Stimulated activated memory B cell treated with anti-CD40 and anti-IgM and Interleukin-4, amounts not matched to agents 10 μg/mL and 1 μg/mL and 100 μg/mL, for 72 hours (primary cell): ENCODE data around the gene HMBS.
A peak's percentile ranks its signal among the peaks of the same experiment; 100 is the strongest.

Experiments used
- ATAC-seq: fragments of 150-1000 bp; cut with Tn5 transposase; 2 replicates; pipeline ENCODE4 v1.10.0; 2021
- H3K27ac Mint-ChIP-seq: one replicate; pipeline ENCODE4 v1.8.0; 2022; ENCODE audit warnings: mild to moderate bottlenecking, mixed read lengths
- H3K27me3 Mint-ChIP-seq: one replicate; pipeline ENCODE4 v1.8.0; 2022; ENCODE audit warnings: mixed read lengths
- H3K36me3 Mint-ChIP-seq: one replicate; pipeline ENCODE4 v1.8.0; 2022; ENCODE audit warnings: mixed read lengths
- H3K4me1 Mint-ChIP-seq: one replicate; pipeline ENCODE4 v1.8.0; 2022; ENCODE audit warnings: mixed read lengths
- H3K4me3 Mint-ChIP-seq: one replicate; pipeline ENCODE4 v1.8.0; 2022; ENCODE audit warnings: mild to moderate bottlenecking, moderate library complexity, mixed read lengths
- H3K9me3 Mint-ChIP-seq: one replicate; pipeline ENCODE4 v1.8.0; 2022; ENCODE audit warnings: mixed read lengths

Gene HMBS

DNA sequence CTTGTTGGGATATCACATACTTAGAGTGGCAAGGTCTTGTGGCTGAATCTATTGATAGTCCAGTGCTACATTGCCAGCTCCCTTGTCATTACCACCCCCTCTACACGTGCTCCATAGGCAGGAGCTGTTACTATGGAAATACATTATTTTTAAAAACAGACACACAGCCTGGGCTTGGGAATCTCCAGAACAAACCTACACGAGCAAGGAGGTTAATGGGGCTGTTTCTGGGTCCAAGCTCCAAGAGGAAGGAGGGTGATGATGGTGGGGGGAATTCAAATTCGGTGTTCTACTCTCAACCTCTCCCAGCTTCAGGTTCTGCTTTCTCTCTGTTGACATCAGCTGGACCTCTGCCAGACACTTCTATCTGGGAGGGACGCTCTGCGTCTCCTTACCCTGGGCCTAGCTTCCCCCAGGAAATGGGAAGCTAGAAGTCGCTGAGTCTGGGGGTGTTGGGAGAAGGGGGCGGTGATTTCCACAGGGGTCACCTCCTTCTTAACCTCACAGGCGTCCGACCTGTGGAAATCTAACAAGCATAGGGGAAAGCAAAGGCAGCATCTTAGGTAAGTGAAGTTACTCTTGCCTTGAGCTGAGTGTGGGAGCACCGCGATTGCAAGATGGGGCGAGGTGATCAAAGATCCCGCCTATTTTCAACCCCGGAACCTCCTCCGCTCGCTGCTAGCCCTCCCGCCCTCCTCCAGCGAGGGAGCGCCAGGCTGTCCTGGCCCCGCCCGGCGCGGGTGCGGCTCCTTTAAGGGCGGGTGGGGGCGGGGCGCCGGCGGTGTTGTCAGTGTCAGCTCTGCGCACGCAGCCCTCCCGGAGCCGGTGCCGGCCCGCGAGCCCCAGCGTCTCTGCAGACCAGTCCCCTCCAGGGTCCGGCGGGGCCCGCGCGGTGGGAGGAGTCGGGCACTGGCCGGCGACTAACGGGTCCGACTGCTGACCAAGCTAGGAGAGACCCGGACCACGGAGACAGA is 22.2 kb downstream of the HMBS start, which contains the start of gene C2CD2L:
Gene C2CD2L, plus strand, starts transcription at position 781 of the 974 bp plus-strand sequence. CDS start 398 bp downstream, outside the sequence.
- Mint-ChIP-seq H3K9me3 (no peaks in the 10 kb centered on the region), H3K4me3 (peak within 1 kb of the TSS; percentile 88), H3K27me3 (no peaks in the 10 kb centered on the region), H3K36me3 (peaks cover 16% of the 10 kb centered on the region), H3K4me1 (peaks cover 34% of the 10 kb centered on the region), H3K27ac (peak within 1 kb of the TSS; percentile 93)
- ATAC-seq, result peak; percentile 95

GRCh38 chr11:119107538-119108145 is 23.0 kb downstream of the HMBS start:
- peaks cover 34% of the 10 kb centered on the region for H3K4me1 Mint-ChIP-seq
- peak overlapping the region; percentile 88 for H3K4me3 Mint-ChIP-seq
- peak; percentile 60 for ATAC-seq
- peaks cover 19% of the 10 kb centered on the region for H3K36me3 Mint-ChIP-seq
- no peaks in the 10 kb centered on the region for H3K9me3 Mint-ChIP-seq
- H3K27me3 Mint-ChIP-seq, result no peaks in the 10 kb centered on the region
- H3K27ac Mint-ChIP-seq, result no peak overlapping the region

- H3K27ac Mint-ChIP-seq, result peak overlapping the region; percentile 10
- no peaks in the 10 kb centered on the region for H3K9me3 Mint-ChIP-seq
- peaks cover 26% of the 10 kb centered on the region for H3K36me3 Mint-ChIP-seq
- H3K4me3 Mint-ChIP-seq, result peak overlapping the region; percentile 88
- H3K27me3 Mint-ChIP-seq, result no peaks in the 10 kb centered on the region
- peaks cover 34% of the 10 kb centered on the region for H3K4me1 Mint-ChIP-seq
- no peak for ATAC-seq
Observed at GRCh38 chr11:119108146-119108856, 23.6 kb downstream of the HMBS start.

GRCh38 chr11:119108857-119109221 is 24.2 kb downstream of the HMBS start:
- peak overlapping the region; percentile 88 for H3K4me3 Mint-ChIP-seq
- peaks cover 29% of the 10 kb centered on the region for H3K36me3 Mint-ChIP-seq
- ATAC-seq, result no peak
- no peaks in the 10 kb centered on the region for H3K9me3 Mint-ChIP-seq
- H3K4me1 Mint-ChIP-seq, result peaks cover 34% of the 10 kb centered on the region
- H3K27me3 Mint-ChIP-seq, result no peaks in the 10 kb centered on the region
- H3K27ac Mint-ChIP-seq, result peak overlapping the region; percentile 10

DNA sequence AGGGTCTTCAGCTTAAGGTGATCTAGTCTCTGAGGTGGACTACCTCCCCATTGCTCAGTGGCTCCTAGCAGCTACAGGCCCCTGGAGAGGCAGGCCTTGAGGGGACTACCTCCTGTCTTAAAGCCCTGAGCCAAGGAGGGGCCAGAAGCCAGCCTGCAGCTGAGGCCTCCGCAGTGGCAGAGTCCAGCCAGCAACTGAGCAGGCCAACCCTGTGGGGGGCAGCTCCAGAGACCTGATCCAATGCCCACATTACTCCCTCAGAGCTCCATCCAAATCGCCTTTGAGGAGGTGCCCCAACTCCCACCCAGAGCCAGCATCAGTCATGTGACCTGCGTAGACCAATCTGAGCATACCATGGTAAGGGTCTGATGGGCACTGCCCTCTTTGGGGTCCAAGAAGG is 25.2 kb downstream of the HMBS start:
- Mint-ChIP-seq H3K4me3 (no peak overlapping the region), H3K27me3 (no peaks in the 10 kb centered on the region), H3K9me3 (no peaks in the 10 kb centered on the region), H3K36me3 (peaks cover 34% of the 10 kb centered on the region), H3K27ac (no peak overlapping the region), H3K4me1 (peaks cover 34% of the 10 kb centered on the region)
- ATAC-seq, result no peak

DNA sequence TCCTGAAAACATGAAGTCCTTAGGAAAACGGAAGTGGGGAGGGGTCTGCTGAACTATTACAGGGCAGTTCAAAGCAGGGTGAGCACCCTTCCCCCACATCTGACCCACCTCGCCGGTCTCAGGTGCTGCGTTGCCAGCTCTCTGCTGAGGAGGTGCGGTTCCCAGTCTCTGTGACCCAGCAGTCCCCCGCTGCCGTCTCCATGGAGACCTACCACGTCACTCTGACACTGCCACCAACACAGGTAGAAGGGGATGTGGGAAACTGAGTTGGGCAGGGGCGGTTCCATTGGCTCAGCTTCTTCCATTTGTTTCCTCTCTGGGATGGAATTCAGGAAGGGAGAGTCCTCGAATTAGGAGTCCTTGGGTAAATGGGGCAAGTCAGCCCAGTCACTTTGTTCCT is 25.8 kb downstream of the HMBS start:
- H3K9me3 Mint-ChIP-seq, result no peaks in the 10 kb centered on the region
- H3K4me1 Mint-ChIP-seq, result peaks cover 34% of the 10 kb centered on the region
- H3K27ac Mint-ChIP-seq, result no peak overlapping the region
- H3K4me3 Mint-ChIP-seq, result no peak overlapping the region
- no peak for ATAC-seq
- peaks cover 39% of the 10 kb centered on the region for H3K36me3 Mint-ChIP-seq
- H3K27me3 Mint-ChIP-seq, result no peaks in the 10 kb centered on the region

GRCh38 chr11:119111361-119111925 is 26.8 kb downstream of the HMBS start:
- Mint-ChIP-seq H3K9me3 (no peaks in the 10 kb centered on the region), H3K36me3 (peaks cover 47% of the 10 kb centered on the region), H3K27ac (no peak overlapping the region), H3K4me3 (no peak overlapping the region), H3K4me1 (peaks cover 26% of the 10 kb centered on the region), H3K27me3 (no peaks in the 10 kb centered on the region)
- ATAC-seq, result no peak

DNA sequence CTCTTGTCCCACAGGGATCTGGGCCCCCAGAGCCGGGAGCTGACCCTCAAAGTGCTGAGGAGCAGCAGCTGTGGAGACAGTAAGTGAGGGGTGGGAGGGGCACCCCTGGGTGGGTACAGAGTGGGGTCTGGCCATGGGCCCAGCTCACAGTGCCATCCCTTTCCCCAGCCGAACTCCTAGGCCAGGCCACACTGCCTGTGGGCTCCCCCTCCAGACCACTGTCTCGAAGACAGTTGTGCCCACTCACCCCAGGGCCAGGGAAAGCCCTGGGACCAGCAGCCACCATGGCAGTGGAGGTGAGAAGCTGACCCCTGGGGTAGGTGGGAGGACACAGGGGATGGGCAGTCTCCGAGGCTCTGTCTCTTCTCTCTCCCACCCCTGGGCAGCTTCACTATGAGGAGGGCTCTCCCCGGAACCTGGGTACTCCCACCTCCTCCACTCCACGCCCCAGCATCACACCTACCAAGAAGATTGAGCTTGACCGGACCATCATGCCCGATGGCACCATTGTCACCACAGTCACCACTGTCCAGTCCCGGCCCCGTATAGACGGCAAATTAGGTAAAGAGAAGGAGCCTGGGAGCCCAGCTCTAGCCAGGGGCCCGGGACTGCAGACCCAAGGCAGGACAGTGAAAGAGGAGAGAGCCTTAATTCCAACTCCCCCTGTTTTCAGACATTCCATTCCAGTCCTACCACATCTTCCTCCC is 27.8 kb downstream of the HMBS start:
- Mint-ChIP-seq H3K27me3 (no peaks in the 10 kb centered on the region), H3K27ac (no peak overlapping the region), H3K9me3 (no peaks in the 10 kb centered on the region)

DNA sequence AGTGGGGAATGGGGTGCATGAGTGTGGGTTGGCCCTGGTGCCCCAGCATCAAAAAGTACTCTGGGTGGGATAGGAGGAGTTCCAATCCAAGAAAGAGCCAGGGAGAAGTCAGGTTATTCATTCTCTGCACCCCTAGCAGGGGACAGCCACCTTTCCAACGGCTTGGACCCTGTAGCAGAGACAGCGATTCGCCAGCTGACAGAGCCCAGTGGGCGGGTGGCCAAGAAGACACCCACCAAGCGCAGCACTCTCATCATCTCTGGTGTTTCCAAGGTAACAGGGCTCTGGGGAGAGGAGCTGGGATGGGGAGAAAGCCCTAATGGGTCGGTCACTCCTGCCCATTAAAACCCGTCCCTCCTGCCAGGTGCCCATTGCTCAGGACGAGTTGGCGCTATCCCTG is 29.0 kb downstream of the HMBS start:
- Mint-ChIP-seq H3K27ac (no peak overlapping the region), H3K4me3 (no peak overlapping the region), H3K4me1 (peaks cover 13% of the 10 kb centered on the region), H3K36me3 (peaks cover 54% of the 10 kb centered on the region), H3K27me3 (no peaks in the 10 kb centered on the region), H3K9me3 (no peaks in the 10 kb centered on the region)
- no peak for ATAC-seq

More for the DNA sequence above, 27.8 kb downstream of the HMBS start:
- Mint-ChIP-seq H3K36me3 (peaks cover 54% of the 10 kb centered on the region), H3K4me1 (peaks cover 20% of the 10 kb centered on the region), H3K4me3 (no peak overlapping the region)
- no peak for ATAC-seq

DNA sequence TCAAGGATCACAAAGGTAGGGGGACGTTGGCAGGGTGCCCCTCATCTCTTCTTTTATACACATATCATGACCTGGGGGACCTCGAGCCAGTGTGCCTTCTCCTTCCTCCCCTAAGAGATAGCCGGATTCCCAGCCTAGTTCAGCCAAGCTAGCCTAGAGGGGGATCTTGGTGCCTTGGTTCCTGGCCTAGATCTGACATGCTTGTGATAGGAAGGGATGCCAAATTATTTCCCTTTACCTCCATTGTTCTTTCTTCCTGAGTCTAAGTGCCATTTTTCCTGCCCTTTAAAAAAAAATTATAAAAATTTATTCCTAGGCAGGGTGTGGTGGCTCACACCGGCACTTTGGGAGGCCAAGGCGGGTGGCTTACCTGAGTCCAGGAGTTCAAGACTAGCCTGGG is 29.7 kb downstream of the HMBS start:
- H3K27ac Mint-ChIP-seq, result no peak overlapping the region
- peaks cover 7% of the 10 kb centered on the region for H3K4me1 Mint-ChIP-seq
- H3K4me3 Mint-ChIP-seq, result no peak overlapping the region

DNA sequence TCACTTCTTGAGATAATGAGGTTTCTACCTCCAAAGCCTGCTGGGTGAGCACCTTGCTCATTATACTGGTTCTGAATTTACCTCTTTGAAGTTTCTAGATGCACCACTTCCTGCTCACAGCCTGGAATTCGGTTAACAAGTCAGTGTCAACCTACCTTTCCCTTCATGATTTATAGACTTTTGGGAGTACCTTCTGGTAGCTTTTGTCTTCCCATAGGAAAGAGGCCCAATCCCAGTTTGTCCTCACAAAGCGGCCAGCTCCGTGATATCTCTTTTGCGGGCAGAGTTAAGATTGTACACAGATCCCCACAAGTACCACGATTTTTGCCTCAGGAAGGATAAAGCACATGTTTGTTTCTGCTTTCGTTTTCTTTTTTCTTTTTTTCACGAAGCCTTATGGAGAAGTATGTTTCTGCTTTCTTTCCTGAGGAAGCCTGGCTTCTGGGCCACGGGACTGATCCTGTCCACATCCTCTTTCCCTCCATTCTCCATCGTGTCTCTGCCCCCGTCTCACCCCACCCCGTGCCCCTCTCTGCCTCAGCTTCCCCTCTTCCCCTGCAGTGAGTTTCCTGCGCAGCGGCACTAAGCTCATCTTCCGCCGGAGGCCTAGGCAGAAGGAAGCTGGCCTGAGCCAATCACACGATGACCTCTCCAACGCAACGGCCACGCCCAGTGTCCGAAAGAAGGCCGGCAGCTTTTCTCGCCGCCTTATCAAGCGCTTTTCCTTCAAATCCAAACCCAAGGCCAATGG is 31.0 kb downstream of the HMBS start:
- ATAC-seq, result no peak
- Mint-ChIP-seq H3K27me3 (no peaks in the 10 kb centered on the region), H3K36me3 (peaks cover 46% of the 10 kb centered on the region), H3K9me3 (no peaks in the 10 kb centered on the region), H3K4me1 (peaks cover 7% of the 10 kb centered on the region), H3K4me3 (no peak overlapping the region), H3K27ac (peak overlapping the region; percentile 8)

More for the DNA sequence above, 29.7 kb downstream of the HMBS start:
- Mint-ChIP-seq H3K36me3 (peaks cover 54% of the 10 kb centered on the region), H3K9me3 (no peaks in the 10 kb centered on the region), H3K27me3 (no peaks in the 10 kb centered on the region)
- ATAC-seq, result no peak

DNA sequence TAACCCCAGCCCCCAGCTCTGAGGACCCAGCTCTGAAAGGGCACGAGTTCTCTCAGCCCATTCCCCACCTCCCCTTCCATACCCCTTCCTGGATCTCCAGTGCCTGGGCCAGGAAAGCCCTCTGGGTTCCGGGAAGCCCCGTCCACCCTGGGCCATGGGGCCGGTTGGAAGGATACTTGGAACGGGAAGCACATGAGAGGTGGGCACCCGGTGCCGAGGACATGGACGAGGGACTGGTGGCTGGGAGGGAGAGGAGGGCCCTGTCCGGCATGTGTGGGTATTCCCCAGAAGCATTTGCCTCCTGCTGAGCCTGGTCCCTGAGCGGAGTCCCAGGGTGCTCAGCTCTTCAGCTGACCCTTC is 31.5 kb downstream of the HMBS start:
- Mint-ChIP-seq H3K9me3 (no peaks in the 10 kb centered on the region), H3K4me1 (peaks cover 11% of the 10 kb centered on the region), H3K36me3 (peaks cover 44% of the 10 kb centered on the region), H3K4me3 (no peak overlapping the region), H3K27ac (no peak overlapping the region), H3K27me3 (no peaks in the 10 kb centered on the region)
- no peak for ATAC-seq

DNA sequence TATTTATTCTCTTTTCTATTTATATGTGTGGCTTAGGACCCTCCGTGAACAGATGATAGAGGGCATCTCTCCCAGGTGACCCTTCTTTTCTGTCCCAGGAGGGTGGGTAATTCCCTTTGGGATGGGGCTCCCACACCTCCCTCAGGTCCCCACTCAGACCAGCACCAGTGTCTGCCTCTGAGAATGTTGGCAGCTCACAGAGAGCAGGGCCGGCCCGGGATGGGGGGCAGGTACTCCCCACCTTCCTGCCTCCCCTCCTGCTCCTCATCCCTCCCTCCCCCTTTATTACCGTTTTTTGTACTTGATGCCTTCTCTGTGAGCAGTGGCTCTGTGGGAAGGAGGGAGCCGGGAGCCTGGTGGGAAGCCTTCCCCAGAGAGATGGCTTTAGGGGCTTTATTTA is 31.9 kb downstream of the HMBS start:
- H3K27me3 Mint-ChIP-seq, result no peaks in the 10 kb centered on the region
- ATAC-seq, result no peak
- no peak overlapping the region for H3K4me3 Mint-ChIP-seq
- no peaks in the 10 kb centered on the region for H3K9me3 Mint-ChIP-seq
- H3K4me1 Mint-ChIP-seq, result peaks cover 11% of the 10 kb centered on the region
- no peak overlapping the region for H3K27ac Mint-ChIP-seq
- peaks cover 41% of the 10 kb centered on the region for H3K36me3 Mint-ChIP-seq
